Measurements from ENCODE around the gene UNC5CL.

The UNC5CL gene

DNA sequence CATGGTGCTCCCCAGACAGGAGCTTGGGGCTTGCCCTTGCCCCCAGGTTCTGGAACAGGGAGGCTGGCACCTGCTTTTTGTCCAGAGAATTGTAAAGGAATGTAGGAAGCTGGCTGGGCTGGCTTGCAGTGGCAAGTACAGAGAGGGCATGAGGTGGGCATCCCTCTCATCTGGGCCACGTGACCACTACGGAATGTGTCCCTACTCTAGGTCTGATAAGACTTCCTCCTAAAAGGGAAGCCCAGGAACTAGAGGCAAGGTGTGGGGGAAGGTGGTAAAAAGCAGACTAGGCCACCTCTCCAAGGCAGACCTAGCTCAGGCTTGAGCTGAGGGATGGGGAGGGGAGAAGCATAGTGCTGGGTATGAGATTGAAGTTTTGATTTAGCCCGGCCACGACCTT is 38.8 kb downstream of the UNC5CL start:
- no peak for DNase-seq

DNA sequence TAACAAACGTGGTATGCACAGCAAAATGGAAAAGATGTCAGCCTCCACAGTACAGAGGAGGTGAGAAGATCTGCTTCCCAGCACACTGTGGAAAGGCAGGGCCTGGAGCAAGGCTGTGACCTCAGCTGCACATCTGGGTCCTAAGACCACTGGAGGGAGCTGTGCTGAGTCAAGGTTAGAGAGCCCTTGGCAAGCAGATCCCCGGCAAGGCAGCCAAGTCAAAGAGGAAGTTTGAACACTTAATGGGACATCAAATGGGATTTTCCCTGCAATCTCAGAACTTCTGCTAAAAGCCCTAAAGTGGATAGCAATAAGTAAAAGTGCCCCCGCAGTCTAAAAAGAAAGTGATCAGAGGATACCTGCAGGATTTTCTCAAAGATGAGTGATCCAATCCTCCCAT is 39.5 kb downstream of the UNC5CL start:
- DNase-seq: no peak

DNA sequence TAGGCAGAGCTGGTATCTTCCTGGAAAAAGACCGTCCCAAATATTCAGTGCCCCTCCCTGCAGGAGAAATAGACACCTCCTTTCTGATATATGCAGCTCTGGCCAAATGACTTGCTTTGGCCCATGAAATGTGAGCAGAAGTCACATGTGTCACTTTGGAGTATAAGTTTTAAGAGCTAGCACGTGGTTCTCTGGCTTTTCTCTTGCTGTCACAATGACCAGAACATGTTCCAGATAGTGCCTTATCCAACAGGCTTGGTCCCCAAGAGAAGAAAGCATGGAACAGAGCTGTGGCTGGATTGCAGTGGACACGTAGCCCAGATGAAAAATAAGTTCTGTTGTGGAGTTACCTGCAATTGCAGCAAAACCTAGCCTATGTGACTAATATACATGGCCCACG is 40.4 kb downstream of the UNC5CL start:
- DNase-seq: no peak

DNA sequence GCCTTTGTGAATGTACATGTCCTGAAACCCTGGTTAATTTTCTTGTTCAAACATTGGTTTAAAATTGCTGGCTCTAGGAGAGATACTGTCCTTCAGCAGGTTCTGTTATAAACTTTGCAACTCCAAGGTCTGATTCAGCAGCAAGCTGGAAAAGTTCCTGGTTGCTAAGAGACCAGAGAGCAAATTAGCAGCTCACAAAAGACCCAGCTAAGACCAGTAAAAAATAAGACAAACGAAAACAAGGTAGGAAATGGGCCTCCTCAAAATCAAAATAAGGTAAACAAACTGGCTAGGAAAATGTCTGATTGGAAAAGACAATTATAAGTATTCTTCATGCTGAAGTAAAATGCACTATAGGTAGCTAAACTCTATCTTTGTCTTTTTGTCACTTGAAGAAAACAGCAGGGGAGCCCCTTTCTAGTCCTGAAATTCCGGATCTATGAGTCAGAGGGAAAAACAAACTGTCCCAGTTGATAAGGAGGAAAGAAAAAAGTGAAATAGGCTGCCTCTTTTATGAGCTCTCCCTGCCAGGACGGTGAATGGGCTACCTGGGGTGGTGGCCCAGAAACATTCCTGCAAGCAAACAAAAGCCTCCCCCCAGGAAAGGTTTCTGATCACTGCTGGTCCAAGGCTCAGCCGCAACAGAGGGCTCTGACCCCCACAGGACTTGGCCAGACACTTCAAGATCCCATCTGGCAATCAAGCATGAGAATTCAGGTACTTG is 41.6 kb downstream of the UNC5CL start:
- DNase-seq: no peak

DNA sequence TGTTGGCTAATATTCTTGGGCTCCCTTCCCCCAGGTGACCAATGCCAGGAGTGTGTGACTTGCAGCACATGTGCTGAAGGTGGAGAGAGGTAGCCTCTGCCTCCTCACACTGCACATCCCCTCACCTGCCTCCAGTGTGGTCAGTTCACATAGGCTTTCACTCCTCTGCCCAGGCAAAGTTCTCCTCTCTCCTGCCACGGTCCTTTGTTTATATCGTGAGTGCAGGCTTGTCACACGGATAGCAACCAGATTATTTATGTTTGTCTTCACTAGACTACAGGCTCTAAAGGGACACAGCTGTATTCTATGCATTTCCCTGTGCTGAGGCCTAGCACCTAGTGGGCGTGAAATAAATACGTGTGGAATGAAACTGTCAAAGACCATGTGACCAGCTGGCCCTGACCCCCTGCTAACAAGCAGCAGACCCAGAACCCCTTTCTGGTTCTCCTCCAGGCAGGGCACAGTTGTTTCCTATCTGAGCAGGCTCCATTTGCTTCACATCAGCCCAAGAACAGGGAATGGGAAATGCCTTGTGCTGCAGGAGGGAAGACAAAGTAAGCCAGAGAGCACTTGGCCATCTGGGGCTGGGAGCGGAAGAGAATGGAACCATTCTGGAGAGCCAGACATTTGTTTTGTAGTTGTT is 42.3 kb downstream of the UNC5CL start:
- DNase-seq: no peak

DNA sequence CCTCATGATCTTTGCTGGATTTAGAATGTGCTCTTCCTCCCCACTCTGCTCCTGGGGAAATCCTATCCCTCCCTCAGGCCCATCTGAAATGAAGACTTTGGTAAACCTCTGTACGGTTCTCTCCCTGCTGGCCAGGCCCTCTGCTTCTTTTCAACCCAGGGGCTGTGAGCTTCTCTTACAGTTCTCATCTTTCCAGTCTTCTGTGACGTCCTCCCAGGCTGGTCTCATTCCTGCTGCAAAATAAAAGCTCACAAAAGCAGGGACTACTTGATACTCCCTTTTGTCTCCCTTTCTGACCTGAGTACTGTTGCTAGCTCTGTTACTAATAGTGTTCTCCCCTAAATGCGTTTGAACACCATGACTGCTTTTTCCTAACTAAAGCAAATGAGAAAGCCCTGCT is 46.3 kb downstream of the UNC5CL start:
- DNase-seq: no peak

DNA sequence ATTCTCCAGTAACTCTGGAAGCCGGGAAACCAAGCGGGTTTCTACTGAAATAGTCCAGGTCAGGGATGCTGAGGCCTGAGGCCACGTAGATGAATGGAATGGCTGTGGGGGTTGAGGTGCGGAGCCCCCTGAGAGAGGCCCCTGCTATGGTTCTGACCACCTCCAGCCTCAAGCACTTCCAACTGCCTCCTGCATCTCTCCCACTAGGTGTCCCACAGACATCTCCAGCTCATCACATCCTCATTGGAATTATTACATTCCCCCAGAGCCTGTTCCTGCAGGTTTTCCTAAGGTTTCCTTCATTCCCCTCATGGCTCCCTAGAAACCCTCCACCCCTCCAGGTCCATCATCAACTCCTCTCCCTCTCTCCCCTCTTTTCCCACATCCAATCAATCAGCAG is 48.7 kb downstream of the UNC5CL start:
- no peak for DNase-seq

DNA sequence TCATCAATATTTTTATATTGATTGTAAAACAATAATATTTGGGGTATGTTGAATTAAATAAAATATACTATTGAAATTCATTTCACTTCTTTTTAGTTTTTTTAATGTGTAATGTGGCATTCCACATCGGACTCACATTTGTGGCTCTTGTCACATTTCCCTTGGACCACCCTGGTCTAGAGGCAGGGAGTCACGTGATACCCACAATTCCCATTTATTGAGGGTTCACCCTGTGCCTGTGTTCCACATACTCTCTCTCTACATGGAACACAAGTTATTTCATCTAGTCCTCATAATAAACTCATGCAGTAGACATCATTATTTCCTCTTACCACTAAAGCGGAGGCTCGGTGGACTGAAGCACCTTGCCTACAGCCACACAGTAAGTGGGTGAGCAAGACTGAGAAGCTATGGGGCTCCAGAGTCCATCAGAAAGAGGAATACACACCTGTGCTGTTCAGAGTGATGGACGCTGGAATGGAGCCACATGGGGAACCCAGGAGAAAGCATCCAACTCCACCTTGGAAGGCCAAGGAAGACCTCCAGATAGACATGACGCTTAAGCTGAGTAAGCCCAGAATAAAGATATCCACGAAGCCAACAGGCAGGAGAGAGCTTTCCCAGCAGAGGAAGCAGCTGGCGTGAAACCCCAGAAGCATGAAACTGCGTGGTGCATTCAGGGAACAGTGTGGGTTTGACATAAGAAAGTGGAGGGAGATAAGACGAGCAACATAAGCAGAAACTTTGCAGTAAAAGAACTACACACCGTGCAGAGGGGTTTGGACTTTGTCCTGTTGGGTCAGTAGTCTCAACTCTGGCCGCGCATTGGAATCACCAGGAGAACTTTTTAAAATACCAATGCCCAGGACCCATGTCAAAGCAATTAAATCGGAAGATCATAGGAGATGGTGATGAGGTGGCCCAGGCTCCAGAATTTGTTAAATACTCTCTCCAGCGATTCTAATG is 49.5 kb downstream of the UNC5CL start:
- DNase-seq: no peak

DNA sequence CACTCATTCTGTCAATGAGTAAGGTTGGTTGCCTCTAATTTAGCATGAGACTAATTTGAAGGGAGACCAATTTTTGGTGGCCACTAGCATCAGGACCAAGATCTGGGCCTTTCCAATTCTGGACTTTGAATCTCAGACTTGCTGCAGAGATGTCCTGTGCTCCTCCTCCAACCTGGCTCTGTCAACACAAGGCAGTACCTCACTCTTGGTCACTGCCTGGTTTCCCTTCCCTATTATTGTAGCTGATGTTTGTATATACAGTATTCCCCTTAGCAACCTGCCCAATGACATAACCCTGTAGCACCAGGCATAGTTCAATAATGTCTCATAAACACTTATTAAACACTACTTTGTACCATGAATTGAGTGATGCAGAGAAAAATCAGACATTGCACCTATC is 50.4 kb downstream of the UNC5CL start:
- DNase-seq: no peak

DNA sequence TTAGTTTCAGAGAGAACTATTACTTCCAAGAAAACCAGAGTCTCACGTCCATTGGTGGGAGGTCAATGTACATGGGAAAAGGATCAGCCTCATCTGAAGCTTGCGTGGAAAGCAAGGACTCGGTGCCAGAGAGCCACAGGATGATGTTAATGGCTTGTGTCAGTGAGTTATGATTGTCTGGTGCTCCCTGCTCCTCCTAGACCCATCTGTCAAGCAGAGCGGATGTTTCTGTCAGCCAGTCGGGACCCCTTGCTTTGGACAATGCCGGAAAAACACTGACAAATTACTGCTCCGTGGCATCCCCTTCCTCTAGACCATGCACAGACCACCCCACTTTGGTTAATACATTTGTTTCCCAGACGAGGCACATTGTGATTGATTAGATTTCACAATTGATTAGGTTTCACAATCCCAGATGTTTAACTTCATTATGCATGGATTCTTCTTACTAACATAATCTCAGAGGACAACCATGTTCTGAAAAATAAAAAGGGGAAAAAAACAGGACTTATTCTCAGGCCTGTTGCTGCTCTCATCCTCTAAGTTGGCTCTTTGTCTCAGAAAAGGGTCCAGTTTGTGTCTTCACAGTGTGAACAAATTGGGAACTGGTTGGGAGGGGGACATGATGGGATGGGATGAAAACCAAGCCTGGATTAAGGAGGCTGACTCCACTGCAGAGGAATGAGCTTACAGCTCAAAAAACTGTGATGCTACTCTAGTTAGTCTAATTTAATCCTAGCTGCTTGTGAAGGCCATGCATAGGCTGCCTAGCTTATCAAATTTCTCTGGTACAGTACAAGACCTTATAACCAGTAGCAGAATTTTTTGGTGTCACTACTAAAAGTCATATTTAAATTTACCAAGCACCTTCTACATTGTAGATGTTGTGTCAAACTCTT is 51.9 kb downstream of the UNC5CL start:
- no peak for DNase-seq

DNA sequence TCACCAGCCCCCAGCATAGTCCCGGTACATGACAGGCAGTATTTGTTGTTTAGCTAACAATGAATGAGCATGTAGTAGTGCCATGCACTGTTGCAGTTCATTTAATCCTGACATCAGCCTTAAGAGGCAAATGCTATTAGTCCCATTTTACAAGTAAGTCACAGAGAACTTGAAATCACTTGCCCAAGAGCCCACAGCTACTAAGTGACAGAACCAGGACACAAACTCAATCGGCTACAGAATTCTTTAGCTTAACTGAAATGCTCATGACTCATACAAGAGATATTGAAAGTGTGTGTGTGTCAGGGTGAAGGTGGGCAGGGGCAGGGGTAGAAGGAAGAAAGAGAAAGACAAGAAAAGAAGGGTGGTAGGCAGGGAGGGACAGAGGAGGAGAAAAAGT is 52.7 kb downstream of the UNC5CL start:
- DNase-seq: no peak

DNA sequence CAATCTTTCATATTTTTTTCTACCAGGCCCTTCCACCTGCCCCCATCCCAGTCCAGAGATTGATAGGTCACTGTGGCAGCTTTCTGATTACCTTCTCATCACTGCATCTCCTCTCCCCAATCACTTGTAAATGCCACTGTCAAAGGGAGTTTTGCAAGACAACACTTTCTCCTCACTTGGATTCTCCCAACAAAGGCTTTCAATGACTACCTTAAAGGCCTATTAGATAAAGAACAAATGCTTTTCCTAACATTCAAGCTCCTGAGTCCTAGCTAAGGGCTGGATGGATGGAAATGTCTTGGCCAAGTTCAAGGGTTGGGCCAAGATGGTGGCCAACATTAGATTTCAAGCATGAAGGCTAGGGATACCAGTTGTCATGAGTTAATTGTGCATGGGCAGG is 55.3 kb downstream of the UNC5CL start:
- DNase-seq: no peak

DNA sequence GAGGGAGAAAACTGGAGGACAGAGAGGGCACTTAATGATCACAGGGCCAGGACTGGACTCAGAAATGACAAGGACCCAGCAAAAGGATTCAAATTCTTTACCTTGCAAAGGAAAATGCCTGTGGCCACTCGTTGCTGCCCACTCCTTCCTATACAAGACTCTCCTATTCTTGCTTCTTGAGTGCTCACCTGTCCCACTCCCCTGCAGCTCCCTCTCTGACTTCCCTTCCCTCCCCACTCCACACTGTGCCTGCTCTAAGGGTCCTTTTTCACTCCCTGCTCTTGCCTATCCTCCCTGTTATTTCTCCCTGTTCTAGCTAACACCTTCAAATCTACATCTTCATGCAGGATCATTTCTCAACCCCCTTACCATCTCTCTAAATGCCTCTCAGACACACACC is 56.1 kb downstream of the UNC5CL start:
- DNase-seq: no peak

DNA sequence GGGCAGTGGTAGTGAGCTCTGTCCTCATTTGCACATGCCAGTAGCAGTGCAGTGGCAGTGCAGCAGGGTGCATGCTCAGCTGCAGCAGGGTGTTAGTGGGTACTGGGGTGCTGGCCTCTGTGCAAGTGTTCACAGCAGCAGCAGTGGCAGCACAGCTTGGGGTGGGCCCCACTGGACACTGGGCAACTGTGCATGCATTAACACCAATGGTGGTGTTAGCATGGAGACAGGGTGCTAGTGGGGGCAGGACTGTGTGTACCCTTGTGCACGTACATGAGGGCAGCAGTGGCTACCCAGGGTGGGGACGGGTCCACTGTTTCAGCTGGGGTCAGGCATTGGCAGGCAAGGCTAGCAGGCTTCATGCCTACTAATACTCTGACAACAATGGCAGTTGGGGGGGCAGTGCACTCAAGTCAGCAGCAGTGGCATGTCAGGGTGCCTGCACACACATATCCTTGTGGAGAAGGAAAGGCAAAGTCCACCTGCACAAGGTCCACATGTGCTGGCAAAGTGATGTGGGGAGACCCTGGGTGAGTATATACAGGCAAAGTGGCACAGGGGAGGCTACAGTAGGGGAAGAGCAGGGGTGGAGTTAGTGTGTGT is 60.2 kb downstream of the UNC5CL start:
- no peak for DNase-seq

DNA sequence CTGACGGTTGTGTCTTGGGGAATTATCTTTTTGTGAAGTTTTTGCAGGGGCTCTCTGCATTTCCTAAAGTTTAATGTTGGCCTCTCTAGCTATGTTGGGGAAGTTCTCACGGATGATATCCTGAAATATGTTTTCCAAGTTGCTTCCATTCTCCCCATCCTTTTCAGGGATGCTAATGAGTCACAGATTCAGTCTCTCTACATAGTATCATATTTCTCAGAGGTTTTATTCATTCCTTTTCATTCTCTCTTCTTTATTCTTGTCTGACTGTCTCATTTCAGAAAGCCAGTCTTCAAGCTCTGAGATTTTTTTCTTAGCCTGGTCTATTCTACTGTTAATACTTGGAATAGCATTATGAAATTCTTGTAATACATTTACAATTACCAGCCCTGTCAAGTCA is 61.3 kb downstream of the UNC5CL start:
- no peak for DNase-seq

DNA sequence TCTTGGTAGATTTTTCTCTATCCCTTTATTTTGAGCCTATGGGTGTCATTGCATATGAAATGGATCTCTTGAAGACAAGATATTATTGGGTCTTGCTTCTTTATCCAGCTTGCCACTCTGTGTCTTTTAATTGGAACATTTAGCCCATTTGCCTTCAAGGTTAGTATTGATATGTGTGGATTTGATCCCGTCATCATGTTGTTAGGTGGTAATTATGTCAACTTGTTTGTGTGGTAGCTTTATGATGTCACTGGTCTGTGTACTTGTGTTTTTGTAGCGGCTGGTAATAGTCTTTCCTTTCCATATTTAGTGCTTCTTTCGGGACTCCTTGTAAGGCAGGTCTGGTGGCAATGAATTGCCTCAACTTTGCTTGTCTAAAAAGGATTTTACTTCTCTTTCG is 61.9 kb downstream of the UNC5CL start:
- DNase-seq: no peak
